ENCODE results near the gene TRPM4. TPM values are rescaled to one million over a fixed set of nuclear protein-coding genes. Genes with fewer than 3 reads are reported as not detected.

TRPM4 gene
- total and polyA plus RNA-seq, 2 of the 8 experiments (the other 6 are each of a cell fraction or from before 2014, with no cell fraction given): 11.3 to 13.3 TPM

- no peak for TF ChIP-seq CHD7 (IDR thresholded peaks at IDR 0.05; ENCODE audit: insufficient replicate concordance, low read length)
- TF ChIP-seq MAX (IDR thresholded peaks at IDR 0.05): no peak
- TF ChIP-seq BCL11A (IDR thresholded peaks at IDR 0.05; ENCODE audit: low read depth in 2 of 2, low read length in 2 of 2): no peak
- TF ChIP-seq CHD1 (IDR thresholded peaks at IDR 0.05; ENCODE audit: low read depth, low read length): no peak
- no peak for TF ChIP-seq SP1 (IDR thresholded peaks at IDR 0.05; ENCODE audit: low read depth, low read length)
- no peak for TF ChIP-seq ATF2 (IDR thresholded peaks at IDR 0.05; ENCODE audit: low read length)
- TF ChIP-seq ATF3 (IDR thresholded peaks at IDR 0.05; ENCODE audit: insufficient read depth, low read depth, low read length): no peak
- TF ChIP-seq SIX5 (IDR thresholded peaks at IDR 0.05; ENCODE audit: low read depth, low read length): no peak
- TF ChIP-seq TAF1 (IDR thresholded peaks at IDR 0.05; ENCODE audit: low read depth, low read length): no peak
Observed at GRCh38 chr19:49141352-49141751, 16.2 kb upstream of the TRPM4 start (continued).
